Chondrocyte (in vitro differentiated cells): ENCODE measurements around the gene PRKCA. TPM values are rescaled to one million over a fixed set of nuclear protein-coding genes. Genes with fewer than 3 reads are reported as not detected.

Source experiments
- DNase-seq: peaks from one replicate; pipeline ENCODE4 v3.0.0; 2021; ENCODE audit warnings: mixed read lengths, low spot score
- H3K27ac Mint-ChIP-seq: one replicate; pipeline ENCODE4 v1.8.0; 2021; ENCODE audit warnings: mild to moderate bottlenecking, moderate library complexity, mixed read lengths; ENCODE audit not compliant: unreplicated experiment
- H3K27me3 Mint-ChIP-seq: 2 replicates; pipeline ENCODE4 v1.8.0; 2021; ENCODE audit warnings: low read depth, mixed read lengths
- H3K36me3 Mint-ChIP-seq: 2 replicates; pipeline ENCODE4 v1.8.0; 2021; ENCODE audit warnings: low read depth, mixed read lengths
- H3K4me1 Mint-ChIP-seq: 2 replicates; pipeline ENCODE4 v1.8.0; 2021; ENCODE audit warnings: low read depth, mild to moderate bottlenecking, mixed read lengths
- H3K4me3 Mint-ChIP-seq: one replicate; pipeline ENCODE4 v1.8.0; 2021; ENCODE audit warnings: mild to moderate bottlenecking, moderate library complexity, mixed read lengths; ENCODE audit not compliant: unreplicated experiment
- H3K9me3 Mint-ChIP-seq: 2 replicates; pipeline ENCODE4 v1.8.0; 2021; ENCODE audit warnings: low read depth, mixed read lengths
- CTCF ChIP-seq: fragments of 200-600 bp; sonication (generic); IDR thresholded peaks from 2 replicates; pipeline ENCODE4 v1.5.0; 2021; ENCODE audit warnings: antibody characterized with exemption, mild to moderate bottlenecking, moderate library complexity
- total RNA-seq: library from RNA; stranded (reverse); gene quantifications from 3 replicates; pipeline ENCODE4 v1.2.1, GENCODE V29; 2021

Gene PRKCA
- total RNA-seq, 1 donor from 2014 or later: 51.5 TPM

GRCh38 chr17:66533572-66533971 lies 231.2 kb downstream of the PRKCA start:
- no peak for DNase-seq
- Mint-ChIP-seq H3K27ac (peak overlapping the region; percentile 62), H3K4me3 (no peak overlapping the region), H3K9me3 (no peaks in the 10 kb centered on the region), H3K36me3 (no peaks in the 10 kb centered on the region), H3K4me1 (peaks cover 41% of the 10 kb centered on the region), H3K27me3 (no peaks in the 10 kb centered on the region)
- TF ChIP-seq CTCF: peak; percentile 56

- no peak for DNase-seq
- Mint-ChIP-seq H3K9me3 (no peaks in the 10 kb centered on the region), H3K4me3 (no peak overlapping the region), H3K4me1 (peaks cover 45% of the 10 kb centered on the region), H3K27me3 (no peaks in the 10 kb centered on the region), H3K27ac (no peak overlapping the region), H3K36me3 (no peaks in the 10 kb centered on the region)
- no peak for TF ChIP-seq CTCF
Measured at GRCh38 chr17:66533986-66534385, 231.6 kb downstream of the PRKCA start.

- Mint-ChIP-seq H3K9me3 (no peaks in the 10 kb centered on the region), H3K36me3 (no peaks in the 10 kb centered on the region), H3K27ac (no peak overlapping the region), H3K27me3 (no peaks in the 10 kb centered on the region), H3K4me3 (no peak overlapping the region), H3K4me1 (peaks cover 60% of the 10 kb centered on the region)
- no peak for DNase-seq
- TF ChIP-seq CTCF: no peak
Measured at GRCh38 chr17:66535611-66536010, 233.2 kb downstream of the PRKCA start.

GRCh38 chr17:66537502-66537901 lies 235.1 kb downstream of the PRKCA start:
- Mint-ChIP-seq H3K9me3 (no peaks in the 10 kb centered on the region), H3K27me3 (no peaks in the 10 kb centered on the region), H3K4me1 (peaks cover 72% of the 10 kb centered on the region), H3K36me3 (no peaks in the 10 kb centered on the region), H3K4me3 (no peak overlapping the region), H3K27ac (no peak overlapping the region)
- no peak for DNase-seq
- no peak for TF ChIP-seq CTCF

- H3K27me3 Mint-ChIP-seq: no peaks in the 10 kb centered on the region
- no peak overlapping the region for H3K4me3 Mint-ChIP-seq
- no peak for DNase-seq
- no peak for TF ChIP-seq CTCF
- peaks cover 72% of the 10 kb centered on the region for H3K4me1 Mint-ChIP-seq
- H3K36me3 Mint-ChIP-seq: no peaks in the 10 kb centered on the region
- no peak overlapping the region for H3K27ac Mint-ChIP-seq
- H3K9me3 Mint-ChIP-seq: no peaks in the 10 kb centered on the region
Measured at GRCh38 chr17:66538776-66539175, 236.4 kb downstream of the PRKCA start.
